Heart left ventricle (tissue), 16 donors: ENCODE results near the gene RPS6KB2. TPM values are rescaled to one million over a fixed set of nuclear protein-coding genes. Genes with fewer than 3 reads are reported as not detected.
"Not testable (repeated sequence)": the region's sequence is repeated elsewhere in the genome, so short reads cannot be mapped to it uniquely, and the experiment has no call there.

Experiments
- ATAC-seq, 4 donors: fragments of 200-7000 bp; cut with Tn5 transposase; one replicate each; pipeline ENCODE4 v1.9.1; 2020 to 2022; ENCODE audit warnings: moderate library complexity in 4 of 4, mild to moderate bottlenecking in 3 of 4, moderate number of reproducible peaks in 1 of 4
- DNase-seq, 5 donors: peaks; one replicate each; pipeline ENCODE4 v3.0.0-alpha.2; 2020
- H3K27ac ChIP-seq, 12 donors: fragments of 200-600 bp; sonication (generic) in 4 of 12; one replicate each; pipeline versions ENCODE4 v1.5.0 to v1.8.0; 2016 to 2022; ENCODE audit warnings: mild to moderate bottlenecking in 2 of 12
- H3K27me3 ChIP-seq, 9 donors: fragments of 200-600 bp; sonication (generic) in 2 of 9; one replicate each; pipeline versions ENCODE4 v1.5.1 to v1.8.0; 2016 to 2022; ENCODE audit warnings: mild to moderate bottlenecking in 3 of 9
- H3K36me3 ChIP-seq, 9 donors: fragments of 200-600 bp; sonication (generic) in 2 of 9; one replicate each; pipeline versions ENCODE4 v1.5.0 to v1.8.0; 2018 to 2022; ENCODE audit warnings: mild to moderate bottlenecking in 2 of 9
- H3K4me1 ChIP-seq, 12 donors: fragments of 200-600 bp; sonication (generic) in 4 of 12; one replicate each; pipeline versions ENCODE4 v1.5.0 to v1.8.0; 2016 to 2022; ENCODE audit warnings: mild to moderate bottlenecking in 3 of 12
- H3K4me3 ChIP-seq, 12 donors: fragments of 200-600 bp; sonication (generic) in 4 of 12; one replicate each; pipeline versions ENCODE4 v1.5.0 to v1.8.0; 2017 to 2022; ENCODE audit warnings: mild to moderate bottlenecking in 9 of 12, moderate library complexity in 4 of 12
- H3K9me3 ChIP-seq, 12 donors: fragments of 200-600 bp; sonication (generic) in 4 of 12; one replicate each; pipeline versions ENCODE4 v1.5.0 to v1.8.0; 2016 to 2022; ENCODE audit warnings: mild to moderate bottlenecking in 1 of 12
- POLR2A ChIP-seq, 2 donors: fragments of 450-650 bp; IDR thresholded peaks; one replicate each; pipeline ENCODE4 v1.6.1; 2017; ENCODE audit warnings: antibody characterized with exemption in 2 of 2, mild to moderate bottlenecking in 2 of 2, moderate library complexity in 2 of 2
- WGBS, 4 donors: extraction: QIAGEN DNeasy Blood & Tissue Kit in 2 of 4; methylation state at CpG; one replicate each; pipeline versions ENCODE4 v1.1.5 to v1.1.7; 2013 to 2018; 5-methylcytosine and 5-hydroxymethylcytosine counted together
- intact Hi-C, 10 donors: fragments of 100-400 bp; cut with DNase I; formaldehyde crosslinking; loops; one replicate each; pipeline versions ENCODE4 v1.11.1 to v1.14.2; 2022
- polyA plus RNA-seq, 2 donors: library from polyadenylated mRNA; stranded (reverse); fragments of 200-250 nt; gene quantifications; one replicate each; pipeline ENCODE4 v1.2.3, GENCODE V29; 2013
- total RNA-seq, 9 donors: library from RNA; depleted of rRNA in 2 of 9; stranded (reverse); fragments of >200 nt in 2 of 9; fragmentation: NEBNext Ultra II Directional in 3 of 9; extraction: Animal tissue kit (Norgen Biotek cat#: 25700) in 3 of 9; gene quantifications; one replicate each; pipeline versions ENCODE4 v1.1.0 to v1.2.4, GENCODE V29; 2016 to 2023
- TF ChIP-seq, protein P1 (sequence below), 12 donors: fragments of 200-600 bp; sonication (generic) in 4 of 12; IDR thresholded peaks; one replicate each; pipeline versions ENCODE4 v1.5.0 to v1.8.0; 2018 to 2022; ENCODE audit warnings: antibody characterized with exemption in 12 of 12, mild to moderate bottlenecking in 5 of 12
- donor health status: ischemic (EF 13 %, LVEDD 7.1; RV severe dilation, severe dysfunction).
- donor health status: healthy with polysubstance abuse.
- donor health status: DM: no; HTN: yes; CAD: no.
- donor health status: DM: no; HTN: no; CAD: no.
- donor health status: ischemic (EF 25% LVEDD 6.9; RV normal size, moderate dysfunction).
- donor health status: ischemic (EF 25% LVEDD 5.7; RV mildly dilated, moderate dysfunction).
- donor health status: healthy.
- donor health status: DM: yes; HTN: yes; CAD: no.
- donor health status: ischemic (EF 35%, LVEDD 5.7; RV mildly dilated, moderate dysfunction).
- donor health status: nonischemic (EF 11% LVEDD 7.7; RV severe dilation, severe dysfunction).
- donor health status: DM: yes; HTN: yes; CAD: no.
- donor health status: PGD.
- donor health status: ischemic (EF 29% LVEDD 5.4; RV normal size, mild dysfunction).
- donor health status: nonischemic (EF 23%, LVEDD 6.1; RV moderate dilation, normal function).

The RPS6KB2 gene
- total and polyA plus RNA-seq, 11 donors: 19.3 to 36.0 (median 26.0) TPM

DNA sequence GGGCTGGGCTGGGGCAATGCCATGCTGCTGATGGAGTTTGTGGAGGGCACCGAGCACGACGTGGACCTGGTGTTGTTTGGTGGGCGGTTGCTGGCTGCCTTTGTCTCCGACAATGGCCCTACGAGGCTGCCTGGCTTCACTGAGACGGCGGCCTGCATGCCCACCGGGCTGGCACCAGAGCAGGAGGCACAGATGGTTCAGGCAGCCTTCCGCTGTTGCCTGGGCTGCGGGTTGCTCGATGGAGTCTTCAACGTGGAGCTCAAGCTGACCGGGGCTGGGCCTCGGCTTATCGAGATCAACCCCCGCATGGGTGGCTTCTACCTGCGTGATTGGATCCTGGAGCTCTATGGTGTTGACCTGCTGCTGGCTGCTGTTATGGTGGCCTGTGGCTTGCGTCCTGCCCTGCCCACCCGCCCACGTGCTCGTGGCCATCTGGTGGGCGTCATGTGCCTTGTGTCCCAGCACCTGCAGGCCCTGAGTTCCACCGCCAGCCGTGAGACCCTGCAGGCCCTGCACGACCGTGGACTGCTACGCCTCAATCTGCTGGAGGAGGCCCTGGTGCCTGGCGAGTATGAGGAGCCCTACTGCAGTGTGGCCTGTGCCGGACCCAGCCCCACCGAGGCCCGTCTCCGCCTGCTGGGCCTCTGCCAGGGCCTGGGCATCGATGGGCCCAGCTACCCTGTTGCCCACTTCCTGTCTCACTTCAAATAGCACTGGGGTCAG lies 4.2 kb upstream of the RPS6KB2 start:
- no peak overlapping the region for H3K4me3 ChIP-seq
- ATAC-seq: no peak
- H3K9me3 ChIP-seq: no peaks in the 10 kb centered on the region
- H3K4me1 ChIP-seq: peaks cover 2 to 35% (median 22%) of the 10 kb centered on the region in 12 donors
- no peak overlapping the region for H3K27ac ChIP-seq
- DNase-seq: no peak
- H3K27me3 ChIP-seq: no peaks in the 10 kb centered on the region
- no peaks in the 10 kb centered on the region for H3K36me3 ChIP-seq
- no peak for TF ChIP-seq POLR2A (IDR thresholded peaks at IDR 0.05)
- TF ChIP-seq, protein P1, sequence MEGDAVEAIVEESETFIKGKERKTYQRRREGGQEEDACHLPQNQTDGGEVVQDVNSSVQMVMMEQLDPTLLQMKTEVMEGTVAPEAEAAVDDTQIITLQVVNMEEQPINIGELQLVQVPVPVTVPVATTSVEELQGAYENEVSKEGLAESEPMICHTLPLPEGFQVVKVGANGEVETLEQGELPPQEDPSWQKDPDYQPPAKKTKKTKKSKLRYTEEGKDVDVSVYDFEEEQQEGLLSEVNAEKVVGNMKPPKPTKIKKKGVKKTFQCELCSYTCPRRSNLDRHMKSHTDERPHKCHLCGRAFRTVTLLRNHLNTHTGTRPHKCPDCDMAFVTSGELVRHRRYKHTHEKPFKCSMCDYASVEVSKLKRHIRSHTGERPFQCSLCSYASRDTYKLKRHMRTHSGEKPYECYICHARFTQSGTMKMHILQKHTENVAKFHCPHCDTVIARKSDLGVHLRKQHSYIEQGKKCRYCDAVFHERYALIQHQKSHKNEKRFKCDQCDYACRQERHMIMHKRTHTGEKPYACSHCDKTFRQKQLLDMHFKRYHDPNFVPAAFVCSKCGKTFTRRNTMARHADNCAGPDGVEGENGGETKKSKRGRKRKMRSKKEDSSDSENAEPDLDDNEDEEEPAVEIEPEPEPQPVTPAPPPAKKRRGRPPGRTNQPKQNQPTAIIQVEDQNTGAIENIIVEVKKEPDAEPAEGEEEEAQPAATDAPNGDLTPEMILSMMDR (IDR thresholded peaks at IDR 0.05): no peak
- 86 to 91% (median 87%) methylated on average over 16 to 34 of the region's 34 CpGs for WGBS, 4 donors
- intact Hi-C loops: loop anchor here in 1 of 10 donors (5.0 kb wide), 1 partner anchor 78 kb away; no protein-coding TSS in a partner anchor

DNA sequence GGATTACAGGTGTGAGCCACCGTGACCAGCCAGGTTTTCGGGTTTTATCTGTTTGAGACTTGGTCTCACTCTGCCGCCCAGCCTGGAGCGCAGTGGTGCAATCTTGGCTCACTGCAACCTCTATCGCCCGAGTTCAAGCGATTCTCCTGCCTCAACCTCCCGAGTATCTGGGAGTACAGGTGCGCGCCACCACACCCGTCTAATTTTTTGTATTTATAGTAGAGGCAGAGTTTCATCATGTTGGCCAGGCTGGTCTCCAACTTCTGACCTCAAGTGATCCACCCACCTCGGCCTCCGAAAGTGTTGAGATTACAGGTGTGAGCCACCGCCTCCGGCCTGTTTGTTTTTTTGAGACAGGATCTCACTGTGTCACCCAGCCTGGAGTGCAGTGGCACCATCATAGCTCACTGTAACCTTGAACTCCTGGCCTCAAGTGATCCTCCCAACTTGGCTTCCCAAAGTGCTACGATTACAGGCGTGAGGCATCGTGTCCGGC lies 882 bp upstream of the RPS6KB2 start:
- not testable (repeated sequence) for H3K9me3 ChIP-seq, ATAC-seq, H3K27me3 ChIP-seq, DNase-seq
- H3K27ac ChIP-seq: peak overlapping the region in 11 of 12 donors; percentile 2 to 96 (median 89)
- WGBS, 4 donors: 75 to 81% (median 79%) methylated on average over 19 of the region's 19 CpGs
- intact Hi-C loops: loop anchor here in 2 of 10 donors (5.0 kb wide), 1 partner anchor 80 kb away; the partner anchor contains the start of genes CDK2AP2 (in 2 of the 2) and PITPNM1 (in 2 of the 2)
- H3K36me3 ChIP-seq: peaks cover 0 to 31% (median 23%) of the 10 kb centered on the region in 9 donors
- peak overlapping the region; percentile 58 to 94 (median 80) for H3K4me3 ChIP-seq
- peaks cover 7 to 23% (median 14%) of the 10 kb centered on the region in 12 donors for H3K4me1 ChIP-seq

GRCh38 chr11:67429038-67429668 lies 859 bp downstream of the RPS6KB2 start:
- no peak for TF ChIP-seq POLR2A (IDR thresholded peaks at IDR 0.05)
- TF ChIP-seq, protein P1 (IDR thresholded peaks at IDR 0.05): no peak
- Histone ChIP-seq H3K4me3 (peak overlapping the region; percentile 58 to 94 (median 80)), H3K36me3 (peaks cover 0 to 48% (median 40%) of the 10 kb centered on the region in 9 donors), H3K9me3 (no peaks in the 10 kb centered on the region), H3K27ac (peak overlapping the region in 8 of 12 donors; percentile 85 to 96 (median 90)), H3K4me1 (peaks cover 7 to 24% (median 14%) of the 10 kb centered on the region in 12 donors), H3K27me3 (no peaks in the 10 kb centered on the region)
- intact Hi-C loops: loop anchor here in 3 of 10 donors (1.0 to 5.0 kb wide), 3 partner anchors 13 to 78 kb away; partner anchors contain the start of genes CDK2AP2 (in 2 of the 3), PITPNM1 (in 2 of the 3) and TMEM134 (in 1 of the 3)
- DNase-seq (no peak), ATAC-seq (no peak)
- 50 to 59% (median 54%) methylated on average over 12 of the region's 12 CpGs for WGBS, 4 donors

DNA sequence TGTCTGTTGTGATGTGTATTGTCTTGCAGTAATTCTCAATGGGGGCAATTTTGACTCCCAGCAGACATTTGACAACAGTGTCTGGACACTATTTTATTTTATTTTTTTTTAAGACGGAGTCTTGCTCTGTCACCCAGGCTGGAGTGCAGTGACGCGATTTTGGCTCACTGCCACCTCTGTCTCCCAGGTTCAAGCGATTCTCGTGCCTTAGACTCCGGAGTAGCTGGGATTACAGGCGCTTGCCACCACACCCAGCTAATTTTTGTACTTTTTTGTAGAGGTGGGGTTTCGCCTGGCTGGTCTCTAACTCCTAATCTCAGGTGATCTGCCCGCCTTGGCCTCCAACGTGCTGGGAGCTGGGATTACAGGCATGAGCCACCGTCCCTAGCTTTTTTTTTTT lies 1.4 kb downstream of the RPS6KB2 start:
- TF ChIP-seq, protein P1 (IDR thresholded peaks at IDR 0.05): no peak
- no peak for TF ChIP-seq POLR2A (IDR thresholded peaks at IDR 0.05)
- Histone ChIP-seq H3K27ac (no peak overlapping the region), H3K9me3 (no peaks in the 10 kb centered on the region), H3K4me3 (peak overlapping the region in 3 of 12 donors; percentile 70 to 87 (median 76)), H3K4me1 (peaks cover 7 to 29% (median 14%) of the 10 kb centered on the region in 12 donors), H3K36me3 (peaks cover 0 to 53% (median 46%) of the 10 kb centered on the region in 9 donors), H3K27me3 (no peaks in the 10 kb centered on the region)
- DNase-seq: no peak
- no peak for ATAC-seq
- 65 to 80% (median 71%) methylated on average over 11 of the region's 11 CpGs for WGBS, 4 donors
- intact Hi-C loops: loop anchor here in 3 of 10 donors (1.0 to 5.0 kb wide), 3 partner anchors 13 to 78 kb away; partner anchors contain the start of genes CDK2AP2 (in 2 of the 3), PITPNM1 (in 2 of the 3) and TMEM134 (in 1 of the 3)
